Large intestine (tissue), 3 donors: ENCODE results near the gene ANKRD13B. TPM values are rescaled to one million over a fixed set of nuclear protein-coding genes. Genes with fewer than 3 reads are reported as not detected.

Experiments
- DNase-seq, 2 donors: peaks; one replicate each; pipeline versions ENCODE4 v3.0.0 to v3.0.0-alpha.2; 2013
- H3K27ac ChIP-seq: one replicate; pipeline ENCODE4 v1.5.1; 2013; ENCODE audit warnings: low read length
- H3K27me3 ChIP-seq: 2 replicates; pipeline ENCODE4 v1.6.1; 2013; ENCODE audit warnings: low read length; ENCODE audit not compliant: control insufficient read depth, insufficient read depth
- H3K36me3 ChIP-seq: 2 replicates; pipeline ENCODE4 v1.6.1; 2013; ENCODE audit warnings: low read length; ENCODE audit not compliant: control insufficient read depth, insufficient read depth
- H3K4me1 ChIP-seq: one replicate; pipeline ENCODE4 v1.6.1; 2013; ENCODE audit warnings: low read length; ENCODE audit not compliant: control insufficient read depth, insufficient read depth
- H3K4me3 ChIP-seq: one replicate; pipeline ENCODE4 v1.5.1; 2013; ENCODE audit warnings: low read length
- H3K9me3 ChIP-seq: one replicate; pipeline ENCODE4 v1.6.1; 2013; ENCODE audit warnings: mild to moderate bottlenecking, low read depth, low read length, moderate library complexity; ENCODE audit not compliant: control insufficient read depth
- WGBS: methylation state at CpG from one replicate; pipeline ENCODE4 v1.1.5; 2013; ENCODE audit warnings: low lambda C conversion rate; ENCODE audit not compliant: insufficient coverage; 5-methylcytosine and 5-hydroxymethylcytosine counted together
- polyA plus RNA-seq: library from polyadenylated mRNA; unstranded; fragments of 120-200 nt; gene quantifications from one replicate; pipeline ENCODE4 v1.2.1, GENCODE V29; 2013

ANKRD13B gene
- polyA plus RNA-seq, 1 donor, result 8.2 TPM

DNA sequence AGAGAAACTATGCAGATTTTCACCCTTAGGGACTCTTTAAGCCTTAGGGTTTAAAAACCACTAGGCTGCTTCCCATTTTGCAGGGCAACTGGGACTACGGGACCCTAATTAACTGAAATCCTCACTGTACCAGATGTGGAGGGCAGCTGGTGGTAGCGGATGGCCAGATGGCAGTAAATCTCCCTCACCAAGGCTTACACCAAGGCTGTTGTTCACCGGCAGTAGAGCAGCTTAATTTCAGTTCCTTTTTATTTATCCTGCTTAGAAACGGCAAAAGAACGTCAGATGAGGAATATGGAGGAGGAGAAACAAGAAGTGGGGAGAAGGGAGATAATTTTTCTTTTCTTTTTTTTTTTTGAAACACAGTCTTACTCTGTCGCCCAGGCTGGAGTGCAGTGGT lies 32.6 kb upstream of the ANKRD13B start:
- DNase-seq, result no peak
- Histone ChIP-seq H3K4me3 (no peak overlapping the region), H3K27me3 (no peaks in the 10 kb centered on the region), H3K4me1 (peaks cover 27% of the 10 kb centered on the region), H3K27ac (no peak overlapping the region), H3K36me3 (peaks cover 19% of the 10 kb centered on the region), H3K9me3 (no peaks in the 10 kb centered on the region)
- WGBS, result no CpG with 5 or more reads among the region's 6 CpGs

DNA sequence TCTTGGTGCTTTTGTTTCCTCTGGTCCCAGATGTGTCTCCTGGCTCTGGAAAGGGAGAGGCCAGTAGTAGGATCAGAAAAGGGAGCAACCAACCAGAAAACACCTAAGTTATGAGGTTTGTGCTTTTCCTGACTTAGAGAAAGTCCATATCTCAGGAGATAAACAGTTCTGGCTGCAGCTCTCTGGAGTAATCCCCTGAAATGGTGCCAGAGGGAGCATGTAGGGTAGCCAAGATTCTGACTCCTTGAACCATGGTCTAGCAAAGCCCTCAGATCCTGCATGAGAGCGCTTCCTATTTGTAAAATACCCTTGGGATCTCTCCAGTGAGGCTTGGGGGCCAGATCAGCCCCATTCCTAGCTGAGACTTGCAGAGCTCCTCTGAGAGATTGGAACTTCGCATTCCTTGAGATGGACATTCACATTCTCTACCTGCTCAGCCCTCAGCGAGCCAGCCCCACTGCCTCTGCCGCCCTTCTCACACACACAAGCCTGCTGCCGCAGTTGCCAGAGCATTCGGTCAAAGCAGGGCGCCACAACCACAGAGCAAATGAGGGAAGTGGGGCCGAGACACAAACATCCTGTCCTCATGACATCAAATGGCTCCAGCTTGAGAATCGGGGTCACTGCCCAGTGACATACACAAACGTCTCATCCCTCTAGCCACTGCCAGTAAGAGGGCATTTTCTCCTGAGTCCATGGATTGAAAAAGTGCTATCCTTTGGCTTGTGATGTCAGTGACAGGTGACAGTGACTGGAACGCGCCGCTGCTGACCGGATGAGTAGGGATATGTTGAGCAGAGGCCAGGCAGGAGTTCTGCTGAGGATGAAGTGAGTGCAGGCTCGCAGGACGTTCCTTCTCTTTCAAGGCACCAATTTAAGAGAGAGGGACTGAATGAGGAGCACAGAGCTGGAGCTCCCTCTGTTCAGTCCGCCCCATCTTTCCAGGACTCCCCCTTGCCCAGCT lies 31.1 kb upstream of the ANKRD13B start:
- no peak for DNase-seq
- no peak overlapping the region for H3K27ac ChIP-seq
- peaks cover 30% of the 10 kb centered on the region for H3K4me1 ChIP-seq
- H3K36me3 ChIP-seq, result peaks cover 19% of the 10 kb centered on the region
- WGBS, result no CpG with 5 or more reads among the region's 17 CpGs
- H3K27me3 ChIP-seq, result peaks cover 7% of the 10 kb centered on the region
- H3K9me3 ChIP-seq, result no peaks in the 10 kb centered on the region
- H3K4me3 ChIP-seq, result no peak overlapping the region

DNA sequence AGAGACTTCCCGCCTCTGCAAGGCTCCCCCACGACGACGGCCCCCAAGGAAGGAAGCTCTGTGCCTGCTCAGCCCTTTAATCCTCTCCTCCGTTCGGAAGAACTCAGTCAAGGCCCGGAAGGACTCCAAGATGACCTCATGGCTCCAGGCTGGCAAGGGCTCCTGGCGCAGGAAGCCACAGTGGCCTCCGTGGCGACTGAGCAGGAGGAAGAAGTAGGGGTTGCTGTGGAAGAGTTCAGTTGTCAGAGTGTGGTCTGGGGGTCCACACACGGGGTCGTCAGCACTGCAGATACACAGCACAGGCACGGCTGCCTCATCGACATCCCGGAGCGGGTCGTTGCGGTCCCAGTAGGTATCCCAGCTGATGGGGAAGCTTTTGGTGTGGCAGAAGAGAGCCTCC lies 30.3 kb upstream of the ANKRD13B start:
- Histone ChIP-seq H3K27ac (no peak overlapping the region), H3K4me3 (no peak overlapping the region), H3K4me1 (peaks cover 25% of the 10 kb centered on the region), H3K27me3 (peaks cover 7% of the 10 kb centered on the region), H3K36me3 (peaks cover 19% of the 10 kb centered on the region), H3K9me3 (no peaks in the 10 kb centered on the region)
- DNase-seq, result no peak
- no CpG with 5 or more reads among the region's 18 CpGs for WGBS

DNA sequence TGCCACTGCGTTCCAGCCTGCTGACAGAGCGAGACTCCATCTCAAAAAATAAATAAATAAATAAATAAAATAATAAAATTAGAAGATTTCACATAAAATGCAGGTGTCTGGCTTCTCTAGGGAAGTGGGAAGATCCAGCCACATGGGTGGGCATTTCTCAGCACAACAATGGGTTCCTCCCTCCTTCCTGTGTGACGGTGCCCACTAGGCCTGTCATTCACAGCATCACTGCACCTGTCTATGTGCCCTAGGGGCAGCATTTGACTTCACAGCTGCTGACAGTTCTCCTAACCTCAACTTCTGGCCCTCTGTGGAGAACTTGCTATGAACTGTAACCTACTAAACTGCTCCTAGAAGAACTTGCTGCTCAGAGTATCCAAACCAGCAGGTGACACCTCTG lies 29.1 kb upstream of the ANKRD13B start:
- no peak overlapping the region for H3K27ac ChIP-seq

DNA sequence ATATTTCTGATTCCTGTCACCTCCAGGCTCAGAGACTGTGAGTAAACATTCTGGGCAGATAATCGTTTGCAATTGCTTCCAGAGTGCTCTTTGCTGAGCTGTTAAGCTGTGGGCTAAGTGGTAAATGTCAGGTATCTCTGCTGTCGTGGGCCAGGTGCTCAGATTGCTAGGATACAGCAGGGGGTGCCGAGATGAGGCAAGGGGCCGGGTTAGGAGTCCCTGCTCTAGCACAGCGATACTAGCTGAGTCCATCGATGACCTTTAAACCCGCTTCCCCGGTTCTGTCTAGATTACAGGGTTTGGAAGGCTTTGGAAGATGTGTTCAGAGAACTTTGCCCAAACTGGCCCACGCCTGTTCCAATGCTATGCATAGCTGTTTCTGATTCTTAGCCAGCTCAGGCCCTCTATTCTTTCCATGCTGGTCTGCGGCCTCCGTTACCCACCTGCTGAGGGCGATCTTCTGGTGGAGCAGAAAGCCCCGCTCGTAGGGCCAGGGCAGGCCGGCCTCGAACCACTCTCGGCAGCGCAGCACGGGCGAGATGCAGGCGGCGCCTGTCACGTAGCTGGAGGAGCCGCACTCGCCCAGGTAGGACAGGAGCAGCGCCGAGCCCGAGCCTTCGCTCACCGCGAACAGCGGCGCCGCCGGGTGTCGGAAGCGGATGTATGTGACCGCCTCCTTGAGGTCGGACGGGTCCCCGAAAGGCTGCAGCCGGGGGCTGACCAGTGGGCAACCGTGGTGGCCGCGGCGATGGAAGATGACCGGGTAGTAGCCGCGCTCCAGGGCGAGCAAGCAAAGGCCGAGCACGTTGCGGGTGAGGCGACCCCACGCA lies 27.1 kb upstream of the ANKRD13B start:
- peaks cover 40% of the 10 kb centered on the region for H3K4me1 ChIP-seq
- peak; percentile 60 to 78 for DNase-seq
- H3K9me3 ChIP-seq, result no peaks in the 10 kb centered on the region
- peaks cover 7% of the 10 kb centered on the region for H3K27me3 ChIP-seq
- WGBS, result no CpG with 5 or more reads among the region's 55 CpGs
- H3K27ac ChIP-seq, result peak overlapping the region; percentile 87
- H3K4me3 ChIP-seq, result peak overlapping the region; percentile 71
- H3K36me3 ChIP-seq, result peaks cover 21% of the 10 kb centered on the region

More for the DNA sequence above, 29.1 kb upstream of the ANKRD13B start:
- H3K36me3 ChIP-seq, result peaks cover 19% of the 10 kb centered on the region
- peaks cover 25% of the 10 kb centered on the region for H3K4me1 ChIP-seq
- H3K9me3 ChIP-seq, result no peaks in the 10 kb centered on the region
- DNase-seq, result no peak
- peaks cover 7% of the 10 kb centered on the region for H3K27me3 ChIP-seq
- WGBS, result no CpG with 5 or more reads among the region's 3 CpGs
- H3K4me3 ChIP-seq, result no peak overlapping the region

DNA sequence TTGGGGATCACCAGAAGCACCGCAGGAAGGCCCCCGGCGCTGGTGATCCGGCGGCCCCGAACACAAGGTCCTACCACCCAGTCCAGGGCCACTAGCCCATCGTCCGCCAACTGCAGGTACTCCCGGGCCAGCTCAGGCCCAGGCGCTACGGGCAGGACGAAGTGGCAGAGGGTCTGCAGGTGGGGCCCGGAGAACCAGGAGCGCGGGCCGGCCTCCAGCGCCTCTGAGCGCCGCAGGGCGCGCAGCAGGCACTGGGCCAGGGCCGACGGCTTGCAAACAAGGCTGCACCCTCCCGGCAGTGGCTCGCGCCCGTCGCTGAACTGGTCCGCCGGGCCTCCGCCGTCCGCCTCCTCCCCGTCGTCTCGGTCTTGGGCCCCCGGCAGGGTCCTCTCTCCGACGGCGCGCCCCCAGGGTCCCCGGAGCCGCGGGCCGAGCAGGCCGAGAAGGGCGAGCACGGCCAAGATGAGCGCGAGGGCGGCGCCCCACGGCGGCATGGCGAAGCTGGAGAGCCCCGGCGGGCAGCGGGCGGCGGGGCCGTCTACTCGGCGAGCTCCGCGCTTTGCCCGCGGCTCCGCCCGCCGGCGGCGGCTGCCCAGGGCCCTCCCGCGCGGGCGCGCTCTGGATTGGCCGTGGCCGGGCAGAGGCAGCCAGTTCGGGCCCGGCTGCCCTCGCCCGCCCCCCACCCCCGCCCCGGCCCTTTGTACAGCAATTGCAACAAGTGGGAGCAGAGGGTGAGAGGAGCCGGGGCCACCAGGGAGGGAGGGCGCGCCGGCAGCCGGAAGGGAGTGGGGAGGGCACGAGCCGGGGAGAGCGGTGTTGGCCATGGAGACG lies 26.2 kb upstream of the ANKRD13B start, which contains the start of gene ABHD15:
TSS of gene ABHD15 (minus strand) at position 565 of the 831 bp plus-strand sequence. CDS start at position 494, 71 bp downstream.
- H3K36me3 ChIP-seq, result peaks cover 26% of the 10 kb centered on the region
- no peaks in the 10 kb centered on the region for H3K9me3 ChIP-seq
- peak within 1 kb of the TSS; percentile 95 for H3K27ac ChIP-seq
- H3K4me1 ChIP-seq, result peaks cover 47% of the 10 kb centered on the region
- no CpG with 5 or more reads among the region's 94 CpGs for WGBS
- peaks cover 7% of the 10 kb centered on the region for H3K27me3 ChIP-seq
- DNase-seq, result peak; percentile 68 to 87
- peak within 1 kb of the TSS; percentile 75 for H3K4me3 ChIP-seq

DNA sequence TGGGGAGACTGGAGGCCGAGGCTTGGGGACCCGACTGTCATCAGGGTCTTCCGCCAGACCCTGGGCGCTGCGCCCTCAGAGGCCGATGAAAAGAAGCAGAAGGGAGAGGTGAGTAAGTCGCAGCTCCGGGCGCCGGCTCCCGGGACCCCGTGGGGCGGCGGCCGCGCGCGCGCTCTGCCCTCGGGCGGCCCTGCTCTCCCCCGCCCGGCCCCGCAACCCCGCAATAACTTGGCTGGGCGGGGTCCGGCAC lies 25.7 kb upstream of the ANKRD13B start:
- no CpG with 5 or more reads among the region's 27 CpGs for WGBS
- H3K9me3 ChIP-seq, result no peaks in the 10 kb centered on the region
- no peak for DNase-seq

DNA sequence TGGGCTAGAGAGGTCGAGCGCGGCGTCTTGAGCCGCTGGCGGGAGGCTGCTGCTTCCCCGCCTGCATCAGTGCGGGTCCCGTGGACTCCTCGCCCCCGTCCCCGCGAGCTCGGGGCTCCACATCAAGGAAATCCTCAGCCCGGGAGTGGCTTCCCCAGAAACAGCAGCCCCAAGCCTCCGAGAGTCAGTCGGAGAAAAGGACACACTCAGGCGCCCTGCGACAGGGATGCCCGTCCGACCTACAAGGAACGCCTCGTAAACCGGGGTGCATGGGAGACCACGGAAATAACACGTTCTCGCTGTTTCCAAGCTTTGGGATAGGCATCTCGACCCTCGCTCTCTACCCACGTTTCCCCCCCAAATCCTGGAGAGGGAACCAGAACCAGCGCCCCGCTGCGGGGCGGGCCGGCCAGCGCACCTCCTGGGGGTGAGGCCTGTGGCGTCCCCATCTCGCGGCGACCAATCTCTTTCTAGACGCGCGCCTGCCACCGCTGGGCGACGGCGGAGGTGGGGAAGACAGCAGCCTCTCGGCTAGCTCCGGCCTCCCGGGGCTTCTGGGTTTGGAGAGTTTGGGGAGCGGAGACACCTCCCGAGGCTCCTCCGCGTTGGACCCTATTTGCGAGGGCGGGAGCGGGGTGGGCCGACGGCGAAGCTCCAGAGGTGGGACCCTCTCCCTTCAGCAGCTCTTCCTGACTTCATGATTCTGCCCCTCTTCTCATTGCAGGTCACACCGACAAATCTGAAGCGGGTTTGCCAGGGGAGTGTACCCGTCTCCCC lies 25.2 kb upstream of the ANKRD13B start:
- no CpG with 5 or more reads among the region's 63 CpGs for WGBS
- Histone ChIP-seq H3K27me3 (peaks cover 7% of the 10 kb centered on the region), H3K36me3 (peaks cover 23% of the 10 kb centered on the region), H3K9me3 (no peaks in the 10 kb centered on the region), H3K4me3 (peak overlapping the region; percentile 75), H3K27ac (peak overlapping the region; percentile 95), H3K4me1 (peaks cover 50% of the 10 kb centered on the region)
- peak; percentile 44 to 78 for DNase-seq

More for the DNA sequence above, 25.7 kb upstream of the ANKRD13B start:
- H3K27me3 ChIP-seq, result peaks cover 7% of the 10 kb centered on the region
- peaks cover 26% of the 10 kb centered on the region for H3K36me3 ChIP-seq
- peak overlapping the region; percentile 75 for H3K4me3 ChIP-seq
- peaks cover 52% of the 10 kb centered on the region for H3K4me1 ChIP-seq
- H3K27ac ChIP-seq, result peak overlapping the region; percentile 95

DNA sequence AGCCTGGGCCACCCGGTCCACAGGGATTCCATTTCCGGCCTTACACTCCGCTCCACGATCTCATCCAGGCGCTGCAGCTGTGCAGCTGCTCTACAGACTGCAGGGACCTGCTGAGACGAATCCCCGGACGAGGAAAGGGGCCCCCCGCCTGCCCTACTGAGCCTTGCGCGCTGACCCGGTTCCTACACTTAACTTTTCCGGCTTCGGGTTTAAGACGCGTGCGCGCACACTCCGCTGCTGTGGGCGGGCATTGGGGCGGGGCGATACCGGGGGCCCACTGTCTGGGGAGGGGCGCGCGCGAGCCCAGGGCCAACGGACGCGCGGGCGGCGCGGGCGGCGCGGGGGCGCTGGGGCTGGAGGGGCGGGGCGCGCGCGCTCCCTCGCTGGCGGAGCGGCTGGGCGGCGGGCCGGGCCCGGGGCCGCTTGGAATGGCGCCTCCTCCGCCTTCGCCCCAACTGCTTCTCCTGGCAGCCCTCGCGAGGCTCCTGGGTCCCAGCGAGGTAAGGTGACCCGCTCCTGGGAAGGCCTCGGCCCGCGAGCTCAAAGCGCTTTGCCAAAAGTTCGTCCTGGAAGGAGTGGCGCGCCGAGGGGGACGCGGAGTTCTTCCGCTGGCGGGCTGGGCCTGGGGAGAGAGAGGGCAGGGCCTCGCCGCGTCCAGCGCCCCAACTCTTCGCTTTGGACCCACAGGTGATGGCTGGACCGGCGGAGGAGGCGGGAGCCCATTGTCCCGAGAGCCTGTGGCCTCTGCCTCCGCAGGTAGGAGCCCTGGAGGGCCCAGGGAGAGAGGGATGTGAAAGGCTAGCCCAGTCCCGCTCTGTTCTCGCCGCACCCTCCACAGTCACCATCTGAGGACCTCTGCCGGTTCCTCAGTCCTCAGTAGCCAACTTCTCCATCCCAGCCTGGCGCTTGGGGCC lies 24.3 kb upstream of the ANKRD13B start, which contains the start of gene TP53I13:
TSS of gene TP53I13 (plus strand) at position 371 of the 914 bp plus-strand sequence. CDS start at position 429, 58 bp downstream.
- peaks cover 7% of the 10 kb centered on the region for H3K27me3 ChIP-seq
- no CpG with 5 or more reads among the region's 85 CpGs for WGBS
- peak within 1 kb of the TSS; percentile 95 for H3K27ac ChIP-seq
- peaks cover 58% of the 10 kb centered on the region for H3K4me1 ChIP-seq
- peaks cover 29% of the 10 kb centered on the region for H3K36me3 ChIP-seq
- H3K9me3 ChIP-seq, result no peaks in the 10 kb centered on the region
- H3K4me3 ChIP-seq, result peak within 1 kb of the TSS; percentile 75
- DNase-seq, result peak; percentile 86 to 95
